Urothelium cell line (cell line): ENCODE data around the gene LAIR2.

Source experiments
- DNase-seq: peaks from one replicate; pipeline ENCODE4 v3.0.0; 2011; ENCODE audit warnings: low spot score, mixed read lengths
- FAIRE-seq: peaks from 2 replicates; lab custom pipeline; 2011; peaks lifted over from hg19 to GRCh38; lab: Jason Lieb, UNC

LAIR2 gene

DNA sequence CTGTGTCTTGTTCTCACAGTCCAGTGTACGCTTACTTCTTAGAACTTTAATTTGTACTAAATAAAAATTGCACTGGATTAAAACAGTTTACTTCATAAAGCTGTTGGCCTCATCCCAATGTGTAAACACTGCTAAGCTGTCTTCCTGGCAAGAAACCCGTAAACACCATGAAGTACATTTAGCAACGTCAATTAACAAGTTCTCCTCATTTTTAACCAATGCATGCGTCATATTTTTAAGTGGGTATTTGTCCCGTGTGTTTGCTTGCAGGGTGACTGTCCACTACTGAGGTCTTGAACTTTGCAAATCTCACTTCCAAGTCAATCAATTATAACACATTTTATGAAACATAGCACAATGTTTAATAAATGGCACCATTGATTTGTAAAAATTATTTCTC lies 28.2 kb downstream of the LAIR2 start:
- FAIRE-seq (no peak), DNase-seq (no peak)

DNA sequence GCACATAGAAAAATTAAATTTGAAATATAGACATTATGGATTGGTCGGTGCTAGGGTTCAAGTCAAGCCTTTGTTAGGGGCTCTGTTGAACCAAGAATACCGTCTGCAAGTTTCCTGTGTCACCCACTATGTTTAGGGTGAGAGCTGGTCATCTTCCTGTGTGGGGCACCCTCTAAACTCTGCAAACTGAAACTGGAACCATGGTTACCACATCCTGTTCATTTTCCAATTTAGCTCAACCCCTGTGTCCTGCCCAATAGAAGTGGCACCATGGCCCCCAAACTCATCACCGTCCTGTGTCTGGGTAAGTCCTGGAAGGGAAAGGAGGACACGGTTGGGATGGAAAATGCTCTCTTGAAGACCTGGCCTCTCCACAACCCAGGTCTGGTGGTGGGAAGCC lies 29.9 kb downstream of the LAIR2 start:
- DNase-seq: no peak
- no peak for FAIRE-seq

DNA sequence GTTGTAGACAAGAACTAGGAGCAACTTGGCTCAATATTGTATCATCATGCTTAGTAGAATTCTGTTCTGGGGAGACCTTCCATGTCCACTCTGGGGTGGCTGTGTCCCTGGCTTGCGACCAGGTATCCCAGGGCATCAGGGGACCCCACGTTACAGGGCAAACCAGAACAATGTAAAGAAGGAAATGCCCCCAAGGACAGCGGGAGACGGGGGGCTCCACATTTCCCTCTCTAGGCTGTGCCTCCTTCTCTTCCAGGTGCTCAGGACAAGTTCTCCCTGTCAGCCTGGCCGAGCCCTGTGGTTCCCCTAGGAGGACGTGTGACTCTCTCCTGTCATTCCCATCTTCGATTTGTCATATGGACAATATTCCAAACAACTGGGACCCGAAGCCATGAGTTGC lies 30.8 kb downstream of the LAIR2 start:
- FAIRE-seq (no peak), DNase-seq (no peak)

DNA sequence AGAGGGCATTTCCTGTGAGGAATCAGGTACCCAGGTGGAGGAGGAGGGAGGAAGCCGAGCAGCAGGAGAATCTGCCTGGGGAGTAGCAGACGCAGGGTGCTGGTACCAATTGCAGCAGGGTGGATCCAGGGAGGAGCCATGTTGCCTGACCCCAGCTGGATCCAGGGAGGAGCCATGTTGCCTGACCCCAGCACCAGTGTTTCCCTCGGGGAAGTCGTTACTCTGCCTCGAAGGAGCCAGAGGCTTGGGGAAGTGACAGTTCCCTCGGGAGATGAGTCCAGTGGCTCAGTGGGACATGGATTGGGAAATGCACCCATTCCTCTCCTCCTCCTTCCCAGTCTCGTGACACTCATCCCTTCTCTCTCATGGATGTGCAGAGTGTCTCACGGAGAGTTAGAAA lies 31.5 kb downstream of the LAIR2 start:
- FAIRE-seq: no peak

DNA sequence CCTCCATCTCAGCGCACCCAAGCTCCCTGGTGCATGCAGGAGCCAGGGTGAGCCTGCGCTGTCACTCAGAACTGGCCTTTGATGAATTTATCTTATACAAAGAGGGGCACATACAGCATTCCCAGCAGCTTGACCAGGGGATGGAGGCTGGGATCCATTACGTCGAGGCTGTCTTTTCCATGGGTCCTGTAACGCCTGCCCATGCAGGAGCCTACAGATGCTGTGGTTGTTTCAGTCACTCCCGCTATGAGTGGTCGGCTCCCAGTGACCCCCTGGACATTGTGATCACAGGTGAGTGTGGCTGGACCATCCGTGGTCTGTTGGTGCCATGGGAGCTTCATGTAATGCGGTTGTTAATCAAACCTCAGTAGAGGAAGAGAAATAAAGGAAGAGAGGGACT lies 33.0 kb downstream of the LAIR2 start:
- FAIRE-seq (no peak), DNase-seq (no peak)

More for the DNA sequence above, 31.5 kb downstream of the LAIR2 start:
- DNase-seq: no peak

DNA sequence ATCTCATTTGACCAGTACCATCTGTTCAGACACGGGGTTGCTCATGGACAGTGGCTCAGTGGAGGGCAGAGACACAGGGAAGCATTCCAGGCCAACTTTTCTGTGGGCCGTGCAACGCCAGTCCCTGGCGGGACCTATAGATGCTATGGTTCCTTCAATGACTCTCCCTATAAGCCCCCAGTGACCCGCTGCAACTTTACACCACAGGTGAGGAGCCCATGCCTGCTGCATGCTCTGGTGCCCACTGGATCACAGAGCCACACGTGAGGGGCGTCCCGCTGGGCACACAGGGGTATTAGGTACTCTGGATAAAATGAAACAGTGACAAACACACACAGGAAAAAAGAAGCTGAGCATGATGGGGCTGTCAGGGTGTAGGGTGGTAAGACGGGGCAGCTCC lies 34.3 kb downstream of the LAIR2 start:
- FAIRE-seq: no peak
- DNase-seq: no peak

DNA sequence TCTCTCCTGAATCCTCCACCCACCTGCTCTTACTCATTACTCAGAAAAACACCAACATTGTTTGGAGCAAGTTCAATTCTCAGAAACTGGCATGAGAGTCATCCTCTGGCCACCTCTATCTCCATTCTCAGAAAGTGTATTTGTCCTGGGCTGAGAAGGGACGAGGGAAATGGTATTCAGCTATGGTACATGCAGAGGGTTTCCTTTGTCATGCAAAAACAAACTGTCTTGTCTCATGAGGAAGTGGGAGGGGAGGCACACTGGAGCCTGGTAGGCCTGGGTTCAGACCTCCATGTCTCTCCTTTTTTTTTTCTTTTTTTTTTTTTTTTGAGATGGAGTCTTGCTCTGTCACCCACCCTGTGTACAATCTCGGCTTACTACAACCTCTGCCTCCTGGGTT lies 39.1 kb downstream of the LAIR2 start:
- FAIRE-seq: no peak
- no peak for DNase-seq

DNA sequence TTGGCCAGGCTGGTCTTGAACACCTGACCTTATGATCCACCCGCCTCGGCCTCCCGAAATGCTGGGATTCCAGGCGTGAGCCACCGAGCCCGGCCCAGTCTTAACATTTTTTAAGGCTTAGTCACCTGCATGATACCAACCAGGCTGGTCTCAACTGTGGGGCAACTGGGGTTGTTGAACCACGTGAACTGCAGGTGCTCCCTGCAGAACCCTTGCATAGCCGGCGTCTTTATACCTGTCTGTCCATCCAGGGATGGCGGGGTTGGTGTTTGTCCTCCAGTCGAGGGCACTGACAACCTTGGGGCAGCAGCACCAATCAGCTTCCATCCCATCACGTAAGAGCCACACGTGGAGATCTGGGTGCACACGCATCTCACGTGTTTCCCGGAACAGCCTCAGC lies 46.2 kb downstream of the LAIR2 start:
- FAIRE-seq: no peak
- no peak for DNase-seq

DNA sequence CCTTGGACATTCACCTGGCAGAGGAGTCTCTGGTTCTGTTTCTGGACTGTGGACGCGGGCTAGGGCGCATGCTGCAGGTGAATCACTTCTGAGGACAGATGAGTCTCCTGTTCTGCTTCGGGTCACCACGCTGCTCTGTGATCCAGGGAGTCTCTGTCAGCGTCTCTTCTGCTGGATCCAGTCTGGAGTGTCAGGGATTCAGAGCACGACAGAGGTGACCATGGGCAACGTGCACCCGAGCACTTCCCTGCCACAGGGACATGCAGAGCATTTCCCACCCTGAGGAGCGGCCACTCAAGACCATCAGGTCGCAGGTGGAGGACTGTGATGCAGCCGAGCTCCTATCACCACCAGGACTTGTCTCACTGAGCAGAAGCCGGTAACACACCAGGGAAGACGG lies 46.6 kb downstream of the LAIR2 start:
- DNase-seq: no peak

DNA sequence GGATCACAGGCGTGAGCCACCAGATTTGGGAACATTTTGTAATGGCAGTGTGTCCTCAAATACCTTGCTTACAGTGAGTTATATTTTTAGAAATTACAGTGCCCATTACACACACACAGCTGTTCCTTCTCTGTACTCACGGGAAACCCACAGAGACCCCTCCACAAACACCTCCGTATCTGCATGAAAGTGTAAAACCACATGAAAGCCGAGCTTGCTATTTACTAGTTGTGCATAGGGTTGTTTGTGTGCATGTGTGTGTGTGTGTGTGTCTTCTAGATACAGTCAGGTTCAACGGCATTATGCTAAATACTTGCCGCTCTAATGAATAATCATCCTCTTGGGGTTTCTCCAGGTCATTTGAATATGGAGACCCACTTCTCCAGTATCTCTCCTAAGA lies 48.7 kb downstream of the LAIR2 start:
- DNase-seq (no peak), FAIRE-seq (no peak)

More for the DNA sequence above, 46.6 kb downstream of the LAIR2 start:
- no peak for FAIRE-seq

DNA sequence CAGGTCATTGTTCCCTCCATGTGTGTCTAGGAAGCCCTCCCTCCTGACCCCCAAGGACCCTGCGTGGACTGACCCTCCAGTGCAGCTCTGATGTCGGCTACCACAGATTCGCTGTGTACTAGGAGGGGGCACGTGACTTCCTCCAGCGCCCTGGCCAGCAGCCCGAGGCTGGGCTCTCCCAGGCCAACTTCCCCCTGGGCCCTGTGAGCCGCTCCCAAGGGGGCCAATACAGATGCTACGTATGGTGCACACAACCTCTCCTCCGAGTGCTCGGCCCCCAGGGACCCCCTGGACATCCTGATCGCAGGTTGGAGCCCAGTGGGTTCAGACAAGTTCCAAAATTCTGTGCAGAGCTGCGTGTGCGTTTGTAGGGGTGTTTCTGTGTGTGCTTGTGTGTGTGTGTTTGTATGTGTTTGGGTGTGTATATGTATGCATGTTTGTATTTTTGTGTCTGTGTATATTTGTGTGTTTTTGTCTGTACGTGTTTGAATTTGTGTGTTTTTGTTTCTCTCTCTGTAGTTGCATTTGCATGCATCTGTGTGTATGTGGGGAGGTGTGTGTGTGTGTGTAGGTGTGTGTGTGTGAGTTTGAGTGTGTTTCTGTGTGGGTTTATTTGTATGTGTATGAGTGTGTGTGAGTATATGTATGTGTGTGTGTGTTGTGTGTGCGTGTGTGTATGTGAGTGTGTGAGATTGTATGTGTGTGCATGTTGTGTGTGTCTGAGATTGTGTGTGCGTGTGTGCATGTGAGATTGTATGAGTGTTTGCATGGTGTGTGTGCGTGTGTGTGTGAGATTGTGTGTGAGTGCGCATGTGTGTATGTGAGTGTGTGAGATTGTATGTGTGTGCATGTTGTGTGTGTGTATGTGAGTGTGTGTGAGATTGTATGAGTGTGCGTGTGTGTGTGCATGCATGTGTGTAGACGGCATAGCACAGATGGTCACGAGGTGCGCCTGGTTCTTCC lies 49.6 kb downstream of the LAIR2 start:
- FAIRE-seq (no peak), DNase-seq (no peak)

DNA sequence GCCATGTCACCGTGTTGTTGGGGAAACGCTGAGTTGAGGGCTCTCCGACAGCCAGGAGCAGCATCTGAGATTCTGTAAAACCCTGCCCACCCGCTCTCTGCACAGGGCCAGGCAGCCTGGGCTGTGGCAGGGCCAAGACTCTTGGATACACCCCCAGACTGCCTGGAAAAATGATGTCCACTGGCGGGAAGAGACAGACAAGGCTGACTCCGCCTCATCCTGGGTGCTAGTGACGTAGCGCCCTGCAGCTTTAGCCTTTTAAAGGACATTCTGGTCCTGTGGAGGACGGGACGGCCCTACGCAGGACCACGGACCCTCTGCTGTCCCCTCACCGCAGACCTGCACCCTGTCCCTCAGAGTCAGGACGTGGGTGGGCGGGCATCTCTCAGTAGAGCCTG lies 50.3 kb downstream of the LAIR2 start:
- DNase-seq (no peak), FAIRE-seq (no peak)

DNA sequence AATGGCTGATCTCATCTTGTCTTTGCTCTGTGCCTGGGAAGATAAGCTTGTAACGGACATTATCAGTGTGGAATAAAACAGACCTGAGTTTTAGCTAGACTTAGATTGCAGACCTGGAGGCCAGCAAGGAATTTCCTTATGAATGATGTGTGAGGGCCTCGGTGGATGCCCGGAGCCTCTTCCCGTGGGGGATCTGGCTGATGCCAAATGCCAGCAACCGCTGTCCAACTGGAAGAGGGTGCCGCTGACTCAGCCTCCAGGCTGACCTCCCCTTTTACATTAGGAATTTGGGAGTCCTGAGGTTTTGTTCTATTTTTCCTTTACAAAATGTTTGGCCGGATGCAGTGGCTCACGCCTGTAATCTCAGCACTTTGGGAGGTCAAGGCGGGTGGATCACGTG lies 51.4 kb downstream of the LAIR2 start:
- FAIRE-seq: no peak

DNA sequence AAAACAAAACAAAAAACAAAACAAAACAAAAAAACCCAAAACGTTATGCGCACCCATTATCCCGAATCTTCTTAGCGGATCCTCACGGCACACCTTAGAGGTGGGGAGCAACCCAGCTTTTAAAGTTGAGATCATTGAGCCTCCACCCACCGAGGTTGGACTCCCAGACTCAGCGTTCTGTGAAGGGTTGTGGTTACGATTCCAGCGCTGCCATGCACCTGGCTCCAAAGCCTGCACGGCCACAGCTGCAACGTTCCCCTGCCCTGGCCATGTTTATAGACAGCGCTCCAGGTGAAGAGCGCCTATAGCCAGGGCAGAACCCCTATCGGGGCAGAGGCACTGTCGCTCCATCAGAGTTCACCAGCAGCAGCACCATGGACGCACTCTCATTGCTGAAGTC lies 52.3 kb downstream of the LAIR2 start:
- FAIRE-seq: no peak

More for the DNA sequence above, 51.4 kb downstream of the LAIR2 start:
- DNase-seq: no peak

DNA sequence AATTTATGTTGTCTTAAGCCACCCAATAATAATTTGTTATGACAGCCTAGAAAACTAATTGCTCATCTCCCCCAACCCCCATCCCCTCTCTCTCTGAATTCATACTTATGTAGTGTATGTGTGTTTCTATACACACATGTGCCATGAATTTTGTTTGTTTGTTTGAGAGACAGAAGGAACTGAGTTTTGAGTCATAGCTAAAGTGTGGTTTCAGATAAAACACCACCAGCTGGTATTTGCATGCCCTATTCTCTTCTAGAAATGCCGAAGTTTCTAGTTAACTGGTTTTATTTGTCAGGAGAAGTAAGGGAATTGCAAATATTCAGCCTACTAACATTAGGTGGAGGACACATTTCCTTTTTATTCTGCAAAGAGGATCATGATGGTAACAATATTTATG lies 53.6 kb downstream of the LAIR2 start:
- DNase-seq (no peak), FAIRE-seq (no peak)

More for the DNA sequence above, 52.3 kb downstream of the LAIR2 start:
- no peak for DNase-seq

DNA sequence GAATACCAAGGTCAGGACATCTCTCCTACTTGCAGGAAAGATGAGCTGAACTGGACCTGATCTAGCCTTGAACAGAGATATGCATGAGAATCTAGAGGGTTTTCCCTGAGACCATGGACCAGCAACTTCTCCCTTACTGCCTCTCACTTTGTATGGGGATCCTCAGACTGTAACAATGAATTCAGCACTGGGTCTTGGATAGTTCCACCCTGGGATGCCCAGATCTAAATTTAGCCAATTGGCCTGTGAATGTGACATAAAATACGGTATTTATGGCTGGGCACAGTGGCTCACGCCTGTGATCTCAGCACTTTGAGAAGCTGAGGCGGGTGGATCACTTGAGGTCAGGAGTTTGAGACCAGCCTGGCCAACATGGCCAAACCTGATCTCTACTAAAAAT lies 55.7 kb downstream of the LAIR2 start:
- DNase-seq (no peak), FAIRE-seq (no peak)
